ENCODE measurements around the gene MCEMP1. TPM values are rescaled to one million over a fixed set of nuclear protein-coding genes. Genes with fewer than 3 reads are reported as not detected.

The MCEMP1 gene
- total and polyA plus RNA-seq, 2 of the 4 experiments (the other 2 are of a cell fraction), result 0.15 TPM; not detected in 1

DNA sequence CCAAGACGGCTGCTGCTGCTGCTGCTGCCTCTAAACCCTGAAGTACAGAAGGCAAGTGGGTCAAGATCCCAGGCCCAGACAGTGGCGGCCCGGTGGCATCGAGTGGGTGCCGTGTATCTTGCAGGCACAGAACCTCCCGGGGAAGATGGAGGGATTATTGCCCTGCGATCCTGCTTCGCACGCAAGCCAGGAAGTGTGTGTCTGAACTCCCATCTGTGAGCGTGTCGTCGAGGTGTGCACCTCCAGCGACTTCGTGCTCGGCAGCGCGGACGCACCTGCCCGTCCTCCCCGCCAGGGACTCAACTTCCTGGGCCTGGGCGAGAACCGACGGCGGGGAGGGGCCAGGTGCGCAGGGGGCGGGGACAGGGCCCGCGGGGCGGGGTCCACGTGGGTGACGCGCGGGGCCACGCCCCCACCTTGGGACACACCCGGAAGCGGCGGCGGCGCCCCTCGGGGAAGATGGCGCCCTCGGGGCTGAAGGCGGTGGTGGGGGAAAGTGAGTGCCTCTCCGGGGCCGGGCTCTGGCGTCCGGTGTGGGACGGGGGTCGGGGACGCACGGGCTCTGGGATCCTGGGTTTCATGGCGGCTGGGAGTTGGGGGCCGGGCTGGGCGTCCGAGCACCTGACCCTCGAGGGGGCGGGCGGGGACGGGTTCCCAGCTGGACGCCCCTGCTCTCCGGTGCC is 40.1 kb upstream of the MCEMP1 start, which contains the start of gene STXBP2:
Gene STXBP2, plus strand, starts transcription at position 420 of the 683 bp plus-strand sequence. Its CDS starts 40 bp downstream, at position 460.
- Histone ChIP-seq H3K9me1 (ENCODE audit: insufficient read depth, low read length) (peaks cover 12% of the 10 kb centered on the region), H3K79me1 (ENCODE audit: low read depth in 1 of 2, low read length in 2 of 2) (no peaks in the 10 kb centered on the region), H3K36me3 (ENCODE audit: control insufficient read depth, insufficient read depth, low read length) (peaks cover 4% of the 10 kb centered on the region; the same call in 1 of the 2 replicates), H2AK9ac (replicated peaks; ENCODE audit: low read depth, low read length, poor library complexity) (peak within 1 kb of the TSS; percentile 81), H3K27ac (ENCODE audit: insufficient read depth, low read length) (no peak within 1 kb of the TSS; the same call in 1 of the 2 replicates), H2BK120ac (ENCODE audit: low read depth, low read length) (no peak within 1 kb of the TSS), H4K91ac (ENCODE audit: insufficient read depth, low read depth, low read length) (no peak within 1 kb of the TSS), H2BK15ac (ENCODE audit: low read depth, low read length) (no peak within 1 kb of the TSS), H4K8ac (ENCODE audit: low read depth in 2 of 2, low read length in 2 of 2) (peak within 1 kb of the TSS; percentile 50 to 62; a peak in 3 of 4 replicates), H3K14ac (replicated peaks; ENCODE audit: low read depth, low read length) (no peak within 1 kb of the TSS), H3K4me1 (ENCODE audit: control insufficient read depth, insufficient read depth, low read length) (no peaks in the 10 kb centered on the region), H2BK5ac (ENCODE audit: low read depth, low read length, poor library complexity, severe bottlenecking) (no peak within 1 kb of the TSS), H2AFZ (replicated peaks; ENCODE audit: low read length, poor library complexity) (peak within 1 kb of the TSS; percentile 82), H3K23ac (ENCODE audit: low read depth, low read length) (no peak within 1 kb of the TSS), H3K27me3 (ENCODE audit: control insufficient read depth, insufficient read depth, low read length) (peaks cover 14% of the 10 kb centered on the region; the same call in 1 of the 2 replicates), H4K5ac (ENCODE audit: low read depth, low read length) (peak within 1 kb of the TSS; percentile 68), H4K20me1 (ENCODE audit: insufficient read depth, low read length) (peaks cover 5% of the 10 kb centered on the region; the same call in 1 of the 2 replicates), H3K18ac (ENCODE audit: low read depth, low read length) (no peak within 1 kb of the TSS), H3K9me3 (ENCODE audit: control insufficient read depth, insufficient read depth, low read length) (no peaks in the 10 kb centered on the region), H3K4me3 (ENCODE audit: insufficient read depth, low read depth, low read length) (peak within 1 kb of the TSS; percentile 46), H3K4ac (ENCODE audit: low read depth, low read length) (no peak within 1 kb of the TSS), H2BK20ac (ENCODE audit: low read depth, low read length) (no peak within 1 kb of the TSS), H3K56ac (ENCODE audit: extremely low read depth, insufficient read depth, low read length) (no peak within 1 kb of the TSS), H2AK5ac (ENCODE audit: low read depth, low read length) (no peak within 1 kb of the TSS), H3K9ac (ENCODE audit: low read depth, low read length) (no peak within 1 kb of the TSS), H3K4me2 (ENCODE audit: low read depth, low read length) (peak within 1 kb of the TSS; percentile 53; the same call in 1 of the 2 replicates)
- no peak for TF ChIP-seq MAZ (IDR thresholded peaks at IDR 0.05; ENCODE audit: borderline replicate concordance, low read depth, low read length)
- TF ChIP-seq, protein P1, sequence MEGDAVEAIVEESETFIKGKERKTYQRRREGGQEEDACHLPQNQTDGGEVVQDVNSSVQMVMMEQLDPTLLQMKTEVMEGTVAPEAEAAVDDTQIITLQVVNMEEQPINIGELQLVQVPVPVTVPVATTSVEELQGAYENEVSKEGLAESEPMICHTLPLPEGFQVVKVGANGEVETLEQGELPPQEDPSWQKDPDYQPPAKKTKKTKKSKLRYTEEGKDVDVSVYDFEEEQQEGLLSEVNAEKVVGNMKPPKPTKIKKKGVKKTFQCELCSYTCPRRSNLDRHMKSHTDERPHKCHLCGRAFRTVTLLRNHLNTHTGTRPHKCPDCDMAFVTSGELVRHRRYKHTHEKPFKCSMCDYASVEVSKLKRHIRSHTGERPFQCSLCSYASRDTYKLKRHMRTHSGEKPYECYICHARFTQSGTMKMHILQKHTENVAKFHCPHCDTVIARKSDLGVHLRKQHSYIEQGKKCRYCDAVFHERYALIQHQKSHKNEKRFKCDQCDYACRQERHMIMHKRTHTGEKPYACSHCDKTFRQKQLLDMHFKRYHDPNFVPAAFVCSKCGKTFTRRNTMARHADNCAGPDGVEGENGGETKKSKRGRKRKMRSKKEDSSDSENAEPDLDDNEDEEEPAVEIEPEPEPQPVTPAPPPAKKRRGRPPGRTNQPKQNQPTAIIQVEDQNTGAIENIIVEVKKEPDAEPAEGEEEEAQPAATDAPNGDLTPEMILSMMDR (conservative IDR thresholded peaks at IDR 0.05; ENCODE audit: low read depth, low read length), result no peak
- TF ChIP-seq RAD21 (IDR thresholded peaks at IDR 0.05; ENCODE audit: low read length), result no peak
- TF ChIP-seq BHLHE40 (IDR thresholded peaks at IDR 0.05; ENCODE audit: low read depth, low read length), result no peak
- TF ChIP-seq, protein P2, sequence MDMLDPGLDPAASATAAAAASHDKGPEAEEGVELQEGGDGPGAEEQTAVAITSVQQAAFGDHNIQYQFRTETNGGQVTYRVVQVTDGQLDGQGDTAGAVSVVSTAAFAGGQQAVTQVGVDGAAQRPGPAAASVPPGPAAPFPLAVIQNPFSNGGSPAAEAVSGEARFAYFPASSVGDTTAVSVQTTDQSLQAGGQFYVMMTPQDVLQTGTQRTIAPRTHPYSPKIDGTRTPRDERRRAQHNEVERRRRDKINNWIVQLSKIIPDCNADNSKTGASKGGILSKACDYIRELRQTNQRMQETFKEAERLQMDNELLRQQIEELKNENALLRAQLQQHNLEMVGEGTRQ (IDR thresholded peaks at IDR 0.05; ENCODE audit: low read depth, low read length), result no peak
- no peak for TF ChIP-seq RFX5 (IDR thresholded peaks at IDR 0.05; ENCODE audit: low read depth, low read length)
- no peak for TF ChIP-seq RCOR1 (IDR thresholded peaks at IDR 0.05; ENCODE audit: insufficient replicate concordance, low read length)
- TF ChIP-seq MAFK (IDR thresholded peaks at IDR 0.05; ENCODE audit: low read depth, low read length), result no peak
- TF ChIP-seq NFE2L2 (IDR thresholded peaks at IDR 0.05; ENCODE audit: low read depth, low read length), result no peak
- no peak for TF ChIP-seq FOS (IDR thresholded peaks at IDR 0.05; ENCODE audit: low read depth, low read length)
- TF ChIP-seq CEBPB (IDR thresholded peaks at IDR 0.05; ENCODE audit: low read depth, low read length), result no peak
- no peak for TF ChIP-seq CHD1 (IDR thresholded peaks at IDR 0.05; ENCODE audit: low read depth, low read length)
- no peak for TF ChIP-seq SMC3 (IDR thresholded peaks at IDR 0.05; ENCODE audit: low read depth, low read length)
- ChIA-PET POLR2A (ENCODE audit: unreplicated experiment) (no interaction called here), CTCF (interaction anchor here (1.1 to 1.2 kb wide), 2 partner anchors 68 to 163 kb away, joined by 3 to 4 read pairs; no protein-coding TSS in a partner anchor)
- intact Hi-C loops (cut with micrococcal nuclease), result no loop called here
- DNase-seq, result no peak
- peak; percentile 25; the same call in 1 of the 2 replicates for ATAC-seq (ENCODE audit: low read depth)
- BruUV-seq (replicated peaks), result no TSS peak
- WGBS, 2 experiments (ENCODE audit: extremely low coverage in 2 of 2, insufficient read length in 1 of 2), result 25% methylated on average over 20 of the region's 61 CpGs; no CpG with 5 or more reads in 1 of the 2 experiments
- in situ Hi-C loops (cut with MboI; ENCODE audit: low sequenced_read_pairs), result no loop called here
- dilution Hi-C loops (cut with HindIII; ENCODE audit: low sequenced_read_pairs, unreplicated experiment), result no loop called here

Measured in IMR-90 (cell line).